ACC112 (cell line): ENCODE results near the gene PCDHGA5.
"Not testable (repeated sequence)": the region's sequence is repeated elsewhere in the genome, so short reads cannot be mapped to it uniquely, and the experiment has no call there.

Experiments
- H2AFZ ChIP-seq: fragments of 200-600 bp; sonication (generic); one replicate; pipeline ENCODE4 v1.6.0; 2017; ENCODE audit warnings: antibody characterized with exemption, low read length; ENCODE audit not compliant: unreplicated experiment
- H3K27ac ChIP-seq: fragments of 200-600 bp; sonication (generic); 2 replicates; pipeline ENCODE4 v1.5.1; 2014; ENCODE audit warnings: low read depth, mild to moderate bottlenecking, antibody characterized with exemption, low read length, moderate library complexity
- H3K27me3 ChIP-seq: fragments of 200-600 bp; sonication (generic); 2 replicates; pipeline ENCODE4 v1.6.1; 2014; ENCODE audit warnings: mild to moderate bottlenecking, antibody characterized with exemption, low read length, moderate library complexity, mixed read lengths; ENCODE audit not compliant: insufficient read depth
- H3K36me3 ChIP-seq: fragments of 200-600 bp; sonication (generic); 2 replicates; pipeline ENCODE4 v1.6.1; 2016; ENCODE audit warnings: mild to moderate bottlenecking, antibody characterized with exemption, low read length, moderate library complexity, mixed read lengths; ENCODE audit not compliant: insufficient read depth
- H3K4me1 ChIP-seq: fragments of 200-600 bp; sonication (generic); one replicate; pipeline ENCODE4 v1.6.1; 2016; ENCODE audit warnings: low read length, mixed read lengths; ENCODE audit not compliant: insufficient read depth, unreplicated experiment, control insufficient read depth
- H3K4me3 ChIP-seq: fragments of 200-600 bp; sonication (generic); 2 replicates; pipeline ENCODE4 v1.5.1; 2014; ENCODE audit warnings: mild to moderate bottlenecking, low read depth, low read length
- H3K79me2 ChIP-seq: fragments of 200-600 bp; sonication (generic); one replicate; pipeline ENCODE4 v1.6.0; 2016; ENCODE audit warnings: low read length; ENCODE audit not compliant: control insufficient read depth, unreplicated experiment, insufficient read depth

The PCDHGA5 gene

DNA sequence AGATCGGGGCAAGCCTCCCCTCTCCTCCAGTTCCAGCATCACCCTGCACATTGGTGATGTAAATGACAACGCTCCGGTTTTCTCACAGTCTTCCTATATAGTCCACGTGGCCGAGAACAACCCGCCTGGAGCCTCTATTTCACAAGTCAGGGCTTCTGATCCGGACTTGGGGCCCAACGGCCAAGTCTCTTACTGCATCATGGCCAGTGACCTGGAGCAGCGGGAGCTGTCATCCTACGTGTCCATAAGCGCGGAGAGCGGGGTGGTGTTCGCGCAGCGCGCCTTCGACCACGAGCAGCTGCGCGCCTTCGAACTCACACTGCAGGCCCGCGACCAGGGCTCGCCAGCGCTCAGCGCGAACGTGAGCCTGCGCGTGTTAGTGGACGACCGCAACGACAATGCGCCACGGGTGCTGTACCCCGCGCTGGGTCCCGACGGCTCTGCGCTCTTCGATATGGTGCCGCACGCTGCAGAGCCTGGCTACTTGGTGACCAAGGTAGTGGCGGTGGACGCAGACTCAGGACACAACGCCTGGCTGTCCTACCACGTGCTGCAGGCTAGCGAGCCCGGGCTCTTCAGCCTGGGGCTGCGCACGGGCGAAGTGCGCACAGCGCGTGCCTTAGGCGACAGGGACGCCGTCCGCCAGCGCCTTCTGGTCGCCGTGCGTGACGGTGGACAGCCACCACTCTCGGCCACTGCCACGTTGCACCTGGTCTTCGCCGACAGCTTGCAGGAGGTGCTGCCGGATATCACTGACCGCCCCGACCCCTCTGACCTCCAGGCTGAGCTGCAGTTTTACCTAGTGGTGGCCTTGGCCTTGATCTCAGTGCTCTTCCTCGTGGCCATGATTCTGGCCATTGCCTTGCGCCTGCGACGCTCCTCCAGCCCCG lies 25.4 kb downstream of the PCDHGA5 start:
- no peaks in the 10 kb centered on the region for H3K36me3 ChIP-seq
- H3K27me3 ChIP-seq: peaks cover 87% of the 10 kb centered on the region
- no peaks in the 10 kb centered on the region for H3K79me2 ChIP-seq
- no peaks in the 10 kb centered on the region for H3K4me1 ChIP-seq
- no peak overlapping the region for H2AFZ ChIP-seq
- no peak overlapping the region for H3K27ac ChIP-seq
- H3K4me3 ChIP-seq: no peak overlapping the region

- H3K27me3 ChIP-seq: peaks cover 82% of the 10 kb centered on the region
- no peak within 1 kb of the TSS for H3K27ac ChIP-seq
- no peaks in the 10 kb centered on the region for H3K36me3 ChIP-seq
- no peak within 1 kb of the TSS for H2AFZ ChIP-seq
- H3K4me3 ChIP-seq: peak within 1 kb of the TSS; percentile 67
- no peaks in the 10 kb centered on the region for H3K4me1 ChIP-seq
- H3K79me2 ChIP-seq: no peaks in the 10 kb centered on the region
Observed at GRCh38 chr5:141392429-141393198, 28.7 kb downstream of the PCDHGA5 start, which contains the start of gene PCDHGA8. TSS of gene PCDHGA8 (plus strand) at chr5:141392633. CDS start at chr5:141392814, 181 bp downstream.

DNA sequence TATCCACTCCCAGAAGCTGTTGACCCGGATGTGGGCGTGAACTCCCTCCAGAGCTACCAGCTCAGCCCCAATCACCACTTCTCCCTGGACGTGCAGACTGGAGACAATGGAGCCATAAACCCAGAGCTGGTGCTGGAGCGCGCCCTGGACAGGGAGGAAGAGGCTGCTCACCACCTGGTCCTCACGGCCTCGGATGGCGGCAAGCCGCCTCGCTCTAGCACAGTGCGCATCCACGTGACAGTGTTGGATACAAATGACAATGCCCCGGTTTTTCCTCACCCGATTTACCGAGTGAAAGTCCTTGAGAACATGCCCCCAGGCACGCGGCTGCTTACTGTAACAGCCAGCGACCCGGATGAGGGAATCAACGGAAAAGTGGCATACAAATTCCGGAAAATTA lies 29.3 kb downstream of the PCDHGA5 start:
- H3K27me3 ChIP-seq: peaks cover 81% of the 10 kb centered on the region
- peak overlapping the region; percentile 67; the same call in 1 of the 2 replicates for H3K4me3 ChIP-seq

GRCh38 chr5:141394401-141395187 lies 30.6 kb downstream of the PCDHGA5 start:
- H3K36me3 ChIP-seq, H3K27ac ChIP-seq, H3K4me3 ChIP-seq, H2AFZ ChIP-seq, H3K79me2 ChIP-seq, H3K4me1 ChIP-seq: not testable (repeated sequence)
- H3K27me3 ChIP-seq: peaks cover 80% of the 10 kb centered on the region

More for the DNA sequence above, 29.3 kb downstream of the PCDHGA5 start:
- Histone ChIP-seq H2AFZ (no peak overlapping the region), H3K79me2 (no peaks in the 10 kb centered on the region), H3K36me3 (no peaks in the 10 kb centered on the region), H3K27ac (no peak overlapping the region), H3K4me1 (no peaks in the 10 kb centered on the region)

DNA sequence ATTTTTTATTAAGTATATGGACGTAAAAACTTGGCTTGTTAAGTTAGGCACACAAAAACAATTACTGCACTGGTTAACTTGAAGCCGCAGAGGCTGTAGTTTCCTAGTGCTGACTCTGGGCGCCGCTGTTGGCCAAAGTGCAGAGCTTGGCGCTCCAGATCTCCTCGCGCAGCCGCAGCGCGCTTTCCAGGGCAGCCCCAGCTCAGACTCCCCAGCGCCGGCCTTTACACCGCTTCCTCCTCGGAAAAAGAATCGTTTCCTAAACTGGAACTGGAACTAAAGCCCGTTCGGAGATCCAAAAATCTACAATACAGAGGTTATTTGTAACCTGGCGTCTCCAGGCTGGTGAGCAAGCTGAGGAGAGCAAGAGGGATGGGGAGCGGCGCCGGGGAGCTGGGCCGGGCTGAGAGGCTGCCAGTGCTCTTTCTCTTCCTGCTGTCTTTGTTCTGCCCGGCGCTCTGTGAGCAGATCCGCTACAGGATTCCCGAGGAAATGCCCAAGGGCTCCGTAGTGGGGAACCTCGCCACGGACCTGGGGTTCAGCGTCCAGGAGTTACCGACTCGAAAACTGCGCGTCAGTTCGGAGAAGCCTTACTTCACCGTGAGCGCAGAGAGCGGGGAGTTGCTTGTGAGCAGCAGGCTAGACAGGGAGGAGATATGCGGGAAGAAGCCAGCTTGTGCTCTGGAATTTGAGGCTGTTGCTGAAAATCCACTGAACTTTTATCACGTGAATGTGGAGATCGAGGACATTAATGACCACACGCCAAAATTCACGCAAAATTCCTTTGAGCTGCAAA lies 34.0 kb downstream of the PCDHGA5 start, which contains the start of gene PCDHGB5:
Gene PCDHGB5 (plus strand): TSS at position 192 of the 796 bp plus-strand sequence. CDS start 181 bp downstream, at position 373.
- H3K27me3 ChIP-seq: peaks cover 79% of the 10 kb centered on the region
- peak within 1 kb of the TSS; percentile 76 for H3K4me3 ChIP-seq
- H3K36me3 ChIP-seq, H3K27ac ChIP-seq, H3K79me2 ChIP-seq, H3K4me1 ChIP-seq: not testable (repeated sequence)
- peak within 1 kb of the TSS; percentile 45 for H2AFZ ChIP-seq

- peaks cover 79% of the 10 kb centered on the region for H3K27me3 ChIP-seq
- no peaks in the 10 kb centered on the region for H3K4me1 ChIP-seq
- H3K36me3 ChIP-seq: peaks cover 5% of the 10 kb centered on the region; the same call in 1 of the 2 replicates
- peak overlapping the region; percentile 45; the same call in 1 of the 2 replicates for H3K4me3 ChIP-seq
- no peaks in the 10 kb centered on the region for H3K79me2 ChIP-seq
- no peak overlapping the region for H3K27ac ChIP-seq
- H2AFZ ChIP-seq: no peak overlapping the region
Observed at GRCh38 chr5:141398608-141399007, 34.6 kb downstream of the PCDHGA5 start.

DNA sequence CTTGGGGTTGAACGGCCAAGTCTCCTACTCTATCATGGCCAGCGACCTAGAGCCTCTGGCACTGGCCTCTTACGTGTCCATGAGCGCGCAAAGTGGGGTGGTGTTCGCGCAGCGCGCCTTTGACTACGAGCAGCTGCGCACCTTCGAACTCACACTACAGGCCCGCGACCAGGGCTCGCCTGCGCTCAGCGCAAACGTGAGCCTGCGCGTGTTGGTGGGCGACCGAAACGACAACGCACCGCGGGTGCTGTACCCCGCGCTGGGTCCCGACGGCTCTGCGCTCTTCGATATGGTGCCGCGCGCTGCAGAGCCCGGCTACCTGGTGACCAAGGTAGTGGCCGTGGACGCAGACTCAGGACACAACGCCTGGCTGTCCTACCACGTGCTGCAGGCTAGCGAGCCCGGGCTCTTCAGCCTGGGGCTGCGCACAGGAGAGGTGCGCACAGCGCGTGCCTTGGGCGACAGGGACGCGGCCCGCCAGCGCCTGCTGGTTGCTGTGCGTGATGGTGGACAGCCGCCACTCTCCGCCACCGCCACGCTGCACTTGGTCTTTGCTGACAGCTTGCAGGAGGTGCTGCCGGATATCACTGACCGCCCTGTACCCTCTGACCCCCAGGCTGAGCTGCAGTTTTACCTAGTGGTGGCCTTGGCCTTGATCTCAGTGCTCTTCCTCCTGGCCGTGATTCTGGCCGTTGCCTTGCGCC lies 35.7 kb downstream of the PCDHGA5 start:
- H3K79me2 ChIP-seq: no peaks in the 10 kb centered on the region
- no peak overlapping the region for H2AFZ ChIP-seq

DNA sequence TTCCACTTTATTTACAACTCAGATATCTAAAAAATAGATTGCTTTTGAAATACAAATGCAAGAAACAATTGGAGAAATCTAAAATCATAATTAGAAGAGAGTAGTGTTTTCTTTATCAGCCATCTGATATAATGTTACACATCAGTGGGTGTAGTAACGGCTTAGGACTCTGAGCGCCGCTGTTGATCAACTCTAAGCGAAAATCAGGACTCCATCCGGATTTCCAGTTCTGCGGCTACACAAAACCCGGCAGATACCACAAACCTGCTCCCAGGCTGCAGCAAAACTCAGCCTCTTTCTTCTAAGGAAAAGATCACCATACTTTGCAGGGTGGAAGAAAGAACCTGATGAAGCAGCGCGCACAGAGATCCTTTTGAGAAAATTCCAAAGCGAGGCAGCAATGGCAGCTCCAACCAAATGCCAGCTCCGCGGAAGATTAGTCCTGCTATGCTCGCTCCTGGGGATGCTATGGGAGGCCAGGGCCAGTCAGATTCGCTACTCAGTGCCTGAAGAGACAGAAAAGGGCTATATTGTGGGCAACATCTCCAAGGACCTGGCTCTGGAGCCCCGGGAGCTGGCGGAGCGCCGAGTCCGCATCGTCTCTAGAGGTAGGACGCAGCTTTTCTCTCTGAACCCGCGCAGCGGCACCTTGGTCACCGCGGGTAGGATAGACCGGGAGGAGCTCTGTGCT lies 38.7 kb downstream of the PCDHGA5 start, which contains the start of gene PCDHGA9:
Gene PCDHGA9 (plus strand): TSS at position 226 of the 691 bp plus-strand sequence. CDS start 175 bp downstream, at position 401.
- peaks cover 79% of the 10 kb centered on the region for H3K27me3 ChIP-seq
- no peak within 1 kb of the TSS for H2AFZ ChIP-seq
- no peaks in the 10 kb centered on the region for H3K4me1 ChIP-seq
- H3K4me3 ChIP-seq: peak within 1 kb of the TSS; percentile 58
- H3K36me3 ChIP-seq: peaks cover 5% of the 10 kb centered on the region
- H3K27ac ChIP-seq: no peak within 1 kb of the TSS
- no peaks in the 10 kb centered on the region for H3K79me2 ChIP-seq

More for the DNA sequence above, 35.7 kb downstream of the PCDHGA5 start:
- no peak overlapping the region for H3K27ac ChIP-seq
- H3K4me3 ChIP-seq: no peak overlapping the region
- H3K4me1 ChIP-seq: no peaks in the 10 kb centered on the region
- H3K36me3 ChIP-seq: peaks cover 5% of the 10 kb centered on the region
- H3K27me3 ChIP-seq: peaks cover 81% of the 10 kb centered on the region

- H3K79me2 ChIP-seq: no peaks in the 10 kb centered on the region
- no peak overlapping the region for H3K27ac ChIP-seq
- no peak overlapping the region for H2AFZ ChIP-seq
- peak overlapping the region; percentile 58; the same call in 1 of the 2 replicates for H3K4me3 ChIP-seq
- peaks cover 5% of the 10 kb centered on the region for H3K36me3 ChIP-seq
- H3K27me3 ChIP-seq: peaks cover 85% of the 10 kb centered on the region
- H3K4me1 ChIP-seq: no peaks in the 10 kb centered on the region
Observed at GRCh38 chr5:141403387-141403786, 39.4 kb downstream of the PCDHGA5 start.
